SK-N-SH (cell line): ENCODE measurements around the gene PEX5. TPM values are rescaled to one million over a fixed set of nuclear protein-coding genes. Genes with fewer than 3 reads are reported as not detected.
"Not testable (repeated sequence)": the region's sequence is repeated elsewhere in the genome, so short reads cannot be mapped to it uniquely, and the experiment has no call there.

Experiments used
- CTCF ChIA-PET: fragments of 300-600, 350-600 bp; formaldehyde crosslinking; extraction: SDS; loops from one replicate; lab custom pipeline; 2021; lab: Yijun Ruan, JAX
- POLR2A ChIA-PET: fragments of 350-600 bp; sonication (Branson Sonifier 250); formaldehyde crosslinking; extraction: SDS; loops from one replicate; lab custom pipeline; 2020; ENCODE audit warnings: antibody characterized with exemption, inconsistent platforms; lab: Yijun Ruan, JAX
- DNase-seq: peaks from one replicate; pipeline ENCODE4 v3.0.0; 2012
- H2AFZ ChIP-seq: fragments of 200-600 bp; sonication (generic); 2 replicates; pipeline ENCODE4 v1.8.1; 2016; ENCODE audit warnings: antibody characterized with exemption, mild to moderate bottlenecking, low read depth
- H3F3A ChIP-seq: fragments of 200-600 bp; sonication (generic); replicated peaks from 2 replicates; pipeline ENCODE3; 2016; ENCODE audit warnings: antibody characterized with exemption, mild to moderate bottlenecking; ENCODE audit not compliant: insufficient read depth
- H3K27ac ChIP-seq, 2 experiments: fragments of 200-500 bp in 1 of 2; fragments of 200-600 bp in 1 of 2; sonication (Bioruptor generic) in 1 of 2; sonication (generic), shearing (Covaris generic) in 1 of 2; 2 replicates each; pipeline versions ENCODE4 v1.5.1 to v1.6.1; 2014 to 2016; ENCODE audit warnings: low read depth in 2 of 2, inconsistent platforms in 1 of 2, low read length in 1 of 2, mild to moderate bottlenecking in 1 of 2, mixed read lengths in 1 of 2
- H3K27me3 ChIP-seq: fragments of 200-600 bp; sonication (generic), shearing (Covaris generic); 2 replicates; pipeline ENCODE4 v1.6.1; 2016; ENCODE audit warnings: mixed run types; ENCODE audit not compliant: insufficient read depth
- H3K36me3 ChIP-seq, 2 experiments: fragments of 200-500 bp in 1 of 2; fragments of 200-600 bp in 1 of 2; sonication (Bioruptor generic) in 1 of 2; sonication (generic) in 1 of 2; replicated peaks in 1 of 2; 2 replicates each; pipeline versions ENCODE3 to v1.5.1; 2014 to 2016; ENCODE audit warnings: low read length in 1 of 2, mild to moderate bottlenecking in 1 of 2; ENCODE audit not compliant: insufficient read depth in 2 of 2, control insufficient read depth in 1 of 2
- H3K4me1 ChIP-seq, 2 experiments: fragments of 200-500 bp in 1 of 2; fragments of 200-600 bp in 1 of 2; sonication (Bioruptor generic) in 1 of 2; sonication (generic), shearing (Covaris generic) in 1 of 2; 2 replicates each; pipeline versions ENCODE4 v1.5.1 to v1.6.1; 2014 to 2016; ENCODE audit warnings: low read depth in 1 of 2, low read length in 1 of 2, mixed run types in 1 of 2; ENCODE audit not compliant: insufficient read depth in 2 of 2, control insufficient read depth in 1 of 2
- H3K4me2 ChIP-seq: fragments of 200-600 bp; sonication (generic), shearing (Covaris generic); 2 replicates; pipeline ENCODE4 v1.6.1; 2017; ENCODE audit warnings: mixed run types
- H3K4me3 ChIP-seq, 2 experiments: fragments of 200-500 bp in 1 of 2; fragments of 200-600 bp in 1 of 2; sonication (Bioruptor generic) in 1 of 2; sonication (generic), shearing (Covaris generic) in 1 of 2; 2 replicates each; pipeline versions ENCODE4 v1.5.1 to v1.8.1; 2014 to 2016; ENCODE audit warnings: low read depth in 2 of 2, inconsistent platforms in 1 of 2, low read length in 1 of 2, mild to moderate bottlenecking in 1 of 2, mixed read lengths in 1 of 2, moderate library complexity in 1 of 2
- H3K79me2 ChIP-seq: fragments of 200-600 bp; sonication (generic); 2 replicates; pipeline ENCODE4 v1.8.1; 2017; ENCODE audit warnings: mild to moderate bottlenecking; ENCODE audit not compliant: insufficient read depth
- H3K9ac ChIP-seq: fragments of 200-600 bp; sonication (generic); 2 replicates; pipeline ENCODE4 v1.6.1; 2017; ENCODE audit warnings: mixed run types
- H3K9me2 ChIP-seq: fragments of 200-600 bp; sonication (generic); 2 replicates; pipeline ENCODE4 v1.6.1; 2017; ENCODE audit warnings: mixed run types
- H3K9me3 ChIP-seq: fragments of 200-600 bp; sonication (generic); 2 replicates; pipeline ENCODE4 v1.6.1; 2017; ENCODE audit warnings: mixed run types, mild to moderate bottlenecking, moderate library complexity
- H4K20me1 ChIP-seq: fragments of 200-600 bp; sonication (generic); 2 replicates; pipeline ENCODE4 v1.6.1; 2017; ENCODE audit warnings: mild to moderate bottlenecking, mixed run types; ENCODE audit not compliant: insufficient read depth
- CTCF ChIP-seq: fragments of 200-600 bp; sonication (generic); IDR thresholded peaks from 2 replicates; pipeline ENCODE4 v1.6.1; 2017; ENCODE audit warnings: antibody characterized with exemption, mild to moderate bottlenecking, moderate library complexity
- ELF1 ChIP-seq: IDR thresholded peaks from 2 replicates; pipeline ENCODE4 v1.4.0; 2012
- EZH2phosphoT487 ChIP-seq: fragments of 200-600 bp; sonication (generic); IDR thresholded peaks from 2 replicates; pipeline ENCODE4 v1.6.1; 2017; ENCODE audit warnings: low read depth, mixed run types, mild to moderate bottlenecking, antibody characterized with exemption, moderate library complexity, borderline replicate concordance
- GABPA ChIP-seq: IDR thresholded peaks from 2 replicates; pipeline ENCODE4 v1.4.0; 2012; ENCODE audit warnings: low read depth, mild to moderate bottlenecking
- GATA2 ChIP-seq: sonication (generic); formaldehyde crosslinking; IDR thresholded peaks from 2 replicates; pipeline ENCODE4 v1.5.0; 2020; ENCODE audit warnings: mild to moderate bottlenecking, missing genetic modification reagents
- IRF3 ChIP-seq: fragments of 150-350 bp; IDR thresholded peaks from 2 replicates; pipeline ENCODE4 v1.6.1; 2016; ENCODE audit warnings: mild to moderate bottlenecking, low read depth, low read length
- JUND ChIP-seq: IDR thresholded peaks from 2 replicates; pipeline ENCODE4 v1.4.0; 2012
- POLR2AphosphoS5 ChIP-seq: IDR thresholded peaks from 2 replicates; pipeline ENCODE4 v1.6.1; 2012; ENCODE audit warnings: low read depth, low read length
- RCOR1 ChIP-seq: fragments of 150-350 bp; IDR thresholded peaks from 2 replicates; pipeline ENCODE4 v1.6.1; 2017; ENCODE audit warnings: antibody characterized with exemption, low read length
- RFX5 ChIP-seq: IDR thresholded peaks from 2 replicates; pipeline ENCODE4 v1.6.1; 2012; ENCODE audit warnings: mild to moderate bottlenecking, improper control_type of control experiment, low read length
- SIN3A ChIP-seq: IDR thresholded peaks from 2 replicates; pipeline ENCODE4 v1.6.1; 2012; ENCODE audit warnings: low read depth, mild to moderate bottlenecking, low read length, moderate library complexity, borderline replicate concordance
- TCF12 ChIP-seq: IDR thresholded peaks from 2 replicates; pipeline ENCODE4 v1.4.0; 2012
- WGBS: methylation state at CpG from one replicate; pipeline ENCODE4 v1.1.6; 2017; ENCODE audit warnings: low lambda C conversion rate; 5-methylcytosine and 5-hydroxymethylcytosine counted together
- polyA plus RNA-seq, 3 experiments: library from polyadenylated mRNA; depleted of rRNA; stranded (reverse); fragments of >200 nt; gene quantifications; 2 replicates each; pipeline ENCODE4 v1.2.3, GENCODE V29; 2012
- TF ChIP-seq, protein P1 (sequence below): fragments of 150-350 bp; IDR thresholded peaks from 2 replicates; pipeline ENCODE4 v1.6.1; 2017; ENCODE audit warnings: antibody characterized with exemption, low read length, low read depth, borderline replicate concordance

PEX5 gene
- polyA plus RNA-seq, 1 of the 3 experiments (the other 2 are of a cell fraction): 22.6 TPM

DNA sequence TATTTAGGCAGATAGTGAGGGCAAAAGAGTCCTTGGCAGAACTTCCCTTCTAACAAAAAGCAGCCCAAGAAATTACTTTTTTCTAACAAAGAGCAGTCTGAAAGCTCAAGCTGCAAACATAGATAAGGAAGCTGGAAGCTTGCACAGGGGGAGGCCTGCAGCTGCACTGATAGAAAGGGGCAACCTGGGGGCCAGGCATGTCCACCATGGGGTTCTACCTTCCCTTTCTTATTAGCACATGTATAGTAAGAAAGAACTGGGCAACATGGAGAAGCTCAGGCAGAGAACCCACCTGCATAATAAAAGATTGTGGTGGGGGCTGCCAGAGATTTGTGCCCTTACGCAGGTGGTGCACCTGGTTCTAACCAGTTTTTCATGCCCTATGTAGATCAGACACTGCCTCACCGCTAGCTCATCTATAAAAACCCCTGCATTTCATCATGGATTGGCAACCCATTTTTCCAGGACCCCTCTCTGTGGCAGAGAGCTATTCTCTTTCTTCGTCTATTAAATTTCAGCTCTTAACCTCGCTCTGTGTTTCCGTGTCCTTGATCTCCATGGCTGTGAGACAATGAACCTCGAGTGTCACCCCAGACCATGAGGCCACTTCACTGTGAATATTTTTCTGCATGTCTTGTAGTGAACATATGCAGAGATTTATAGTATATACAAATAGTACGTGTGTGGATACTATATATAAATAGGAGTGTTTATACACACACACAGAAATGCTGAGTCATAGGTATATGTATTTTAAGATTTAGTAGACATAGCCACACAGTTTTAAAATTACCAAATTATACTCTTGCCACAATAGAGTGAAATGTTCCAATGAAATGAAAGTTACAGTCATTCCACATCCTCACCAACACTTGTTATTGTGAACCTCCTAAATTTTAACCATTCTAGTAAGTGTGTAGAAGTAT, 53.0 kb downstream of the PEX5 start:
- 18% methylated on average over 7 of the region's 7 CpGs for WGBS
- TF ChIP-seq CTCF (no peak), POLR2AphosphoS5 (no peak), RCOR1 (no peak), EZH2phosphoT487 (no peak), GABPA (no peak), IRF3 (no peak), SIN3A (no peak), JUND (no peak), GATA2 (CRISPR knock-in tag) (no peak), TCF12 (no peak), ELF1 (no peak), RFX5 (no peak)
- TF ChIP-seq, protein P1, sequence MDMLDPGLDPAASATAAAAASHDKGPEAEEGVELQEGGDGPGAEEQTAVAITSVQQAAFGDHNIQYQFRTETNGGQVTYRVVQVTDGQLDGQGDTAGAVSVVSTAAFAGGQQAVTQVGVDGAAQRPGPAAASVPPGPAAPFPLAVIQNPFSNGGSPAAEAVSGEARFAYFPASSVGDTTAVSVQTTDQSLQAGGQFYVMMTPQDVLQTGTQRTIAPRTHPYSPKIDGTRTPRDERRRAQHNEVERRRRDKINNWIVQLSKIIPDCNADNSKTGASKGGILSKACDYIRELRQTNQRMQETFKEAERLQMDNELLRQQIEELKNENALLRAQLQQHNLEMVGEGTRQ: no peak
- Histone ChIP-seq H3K4me1 (no peaks in the 10 kb centered on the region), H3K79me2 (no peaks in the 10 kb centered on the region), H3K9ac (no peak overlapping the region), H3K9me3 (no peaks in the 10 kb centered on the region), H3K36me3 (no peaks in the 10 kb centered on the region), H3K4me3 (no peak overlapping the region), H3K27ac (no peak overlapping the region), H4K20me1 (no peaks in the 10 kb centered on the region), H3K27me3 (peaks cover 11% of the 10 kb centered on the region; the same call in 1 of the 2 replicates), H3K4me2 (no peak overlapping the region), H3F3A (no peaks in the 10 kb centered on the region), H3K9me2 (no peaks in the 10 kb centered on the region), H2AFZ (no peak overlapping the region)
- POLR2A ChIA-PET: no interaction called here
- no peak for DNase-seq
- CTCF ChIA-PET: no interaction called here

DNA sequence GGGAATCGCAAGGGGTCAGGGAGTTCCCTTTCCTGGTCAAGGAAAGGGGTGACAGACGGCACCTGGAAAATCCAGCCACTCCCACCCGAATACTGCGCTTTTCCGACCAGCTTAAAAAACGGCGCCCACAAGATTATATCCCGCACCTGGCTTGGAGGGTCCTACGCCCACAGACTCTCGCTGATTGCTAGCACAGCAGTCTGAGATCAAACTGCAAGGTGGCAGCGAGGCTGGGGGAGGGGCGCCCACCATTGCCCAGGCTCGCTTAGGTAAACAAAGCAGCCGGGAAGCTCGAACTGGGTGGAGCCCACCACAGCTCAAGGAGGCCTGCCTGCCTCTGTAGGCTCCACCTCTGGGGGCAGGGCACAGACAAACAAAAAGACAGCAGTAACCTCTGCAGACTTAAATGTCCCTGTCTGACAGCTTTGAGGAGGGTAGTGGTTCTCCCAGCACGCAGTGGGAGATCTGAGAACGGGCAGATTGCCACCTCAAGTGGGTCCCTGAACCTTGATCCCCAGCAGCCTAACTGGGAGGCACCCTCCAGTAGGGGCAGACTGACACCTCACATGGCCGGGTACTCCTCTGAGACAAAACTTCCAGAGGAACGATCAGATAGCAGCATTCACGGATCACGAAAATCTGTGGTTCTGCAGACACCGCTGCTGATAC, 62.0 kb downstream of the PEX5 start:
- H3K36me3 ChIP-seq, CTCF ChIA-PET, DNase-seq, POLR2A ChIA-PET, H3K27me3 ChIP-seq, H3K9me3 ChIP-seq, H4K20me1 ChIP-seq, H3K4me1 ChIP-seq, H3K79me2 ChIP-seq, H3K9ac ChIP-seq, H3F3A ChIP-seq, H3K9me2 ChIP-seq, H2AFZ ChIP-seq, H3K27ac ChIP-seq: not testable (repeated sequence)
- Histone ChIP-seq H3K4me2 (0 out of 2 replicates have a peak overlapping the region, but pooled peaks have one; percentile 7), H3K4me3 (peak overlapping the region; percentile 9 to 33; a peak in 3 of 4 replicates)
- WGBS: 27% methylated on average over 15 of the region's 22 CpGs
